ENCODE data around the gene PRSS36. TPM values are rescaled to one million over a fixed set of nuclear protein-coding genes. Genes with fewer than 3 reads are reported as not detected.

The PRSS36 gene
- total and polyA plus RNA-seq, 4 donors, result 0.09 to 2.1 (median 0.62) TPM

- H3K9ac ChIP-seq (ENCODE audit: low read depth in 1 of 2, low read length in 2 of 2), result no peak overlapping the region
- no peaks in the 10 kb centered on the region for H3K27me3 ChIP-seq (ENCODE audit: control insufficient read depth in 4 of 4, insufficient read depth in 4 of 4, low read length in 3 of 4)
- no peak overlapping the region for H3K27ac ChIP-seq (ENCODE audit: low read depth in 1 of 2, low read length in 2 of 2)
- H3K36me3 ChIP-seq (ENCODE audit: control insufficient read depth in 4 of 4, insufficient read depth in 3 of 4, low read depth in 1 of 4, low read length in 3 of 4), result no peaks in the 10 kb centered on the region
- 74% methylated on average over 4 of the region's 4 CpGs for WGBS
- peaks cover 0 to 3% (median 0%) of the 10 kb centered on the region in 4 donors for H3K9me3 ChIP-seq (ENCODE audit: control insufficient read depth in 4 of 4, low read length in 3 of 4)
- peaks cover 0 to 7% (median 3%) of the 10 kb centered on the region in 4 donors for H3K4me1 ChIP-seq (ENCODE audit: control insufficient read depth in 4 of 4, insufficient read depth in 4 of 4, low read length in 3 of 4)
- no peak overlapping the region for H3K4me3 ChIP-seq (ENCODE audit: low read depth in 1 of 3, low read length in 3 of 3)
- TF ChIP-seq GABPA (IDR thresholded peaks at IDR 0.05 in 1 of 2, conservative IDR thresholded peaks at IDR 0.05 in 1 of 2) (no peak), NR2F2 (IDR thresholded peaks at IDR 0.05) (no peak), EGR1 (IDR thresholded peaks at IDR 0.05; ENCODE audit: low read depth in 2 of 2) (no peak), RAD21 (IDR thresholded peaks at IDR 0.05) (no peak), SP1 (IDR thresholded peaks at IDR 0.05) (no peak), ATF3 (IDR thresholded peaks at IDR 0.05) (no peak), HNF4G (IDR thresholded peaks at IDR 0.05) (no peak), TAF1 (conservative IDR thresholded peaks at IDR 0.05) (no peak)
- DNase-seq (ENCODE audit: low spot score), result no peak
Measured at GRCh38 chr16:31099860-31100638, 49.8 kb downstream of the PRSS36 start.

- TF ChIP-seq CTCF (IDR thresholded peaks at IDR 0.05; ENCODE audit: low read depth, low read length, missing input control), result no peak
- peak; percentile 59 to 63 for TF ChIP-seq RAD21 (IDR thresholded peaks at IDR 0.05)
- peak; percentile 15 to 86 for TF ChIP-seq GABPA (IDR thresholded peaks at IDR 0.05 in 1 of 2, conservative IDR thresholded peaks at IDR 0.05 in 1 of 2)
- TF ChIP-seq RXRA (IDR thresholded peaks at IDR 0.05), result peak; percentile 58 to 68
- peak in 1 of 2 donors; percentile 56 for TF ChIP-seq JUND (IDR thresholded peaks at IDR 0.05)
- peak; percentile 81 for TF ChIP-seq SP1 (IDR thresholded peaks at IDR 0.05)
- peak; percentile 90 for TF ChIP-seq TAF1 (conservative IDR thresholded peaks at IDR 0.05)
- TF ChIP-seq REST (IDR thresholded peaks at IDR 0.05), result peak; percentile 92
- TF ChIP-seq EGR1 (IDR thresholded peaks at IDR 0.05; ENCODE audit: low read depth in 2 of 2), result peak in 1 of 2 donors; percentile 50
- peak; percentile 97 for TF ChIP-seq YY1 (IDR thresholded peaks at IDR 0.05)
- peak; percentile 24 for TF ChIP-seq NR2F2 (IDR thresholded peaks at IDR 0.05)
- TF ChIP-seq FOXA2 (IDR thresholded peaks at IDR 0.05), result peak; percentile 45
- TF ChIP-seq HNF4A (conservative IDR thresholded peaks at IDR 0.05), result peak; percentile 39 to 52
- peak; percentile 61 for TF ChIP-seq MAX (IDR thresholded peaks at IDR 0.05)
- TF ChIP-seq ATF3 (IDR thresholded peaks at IDR 0.05), result no peak
- peak; percentile 80 for TF ChIP-seq FOXA1 (IDR thresholded peaks at IDR 0.05)
- no peak for TF ChIP-seq HNF4G (IDR thresholded peaks at IDR 0.05)
- TF ChIP-seq ZBTB33 (IDR thresholded peaks at IDR 0.05), result peak; percentile 59
- Histone ChIP-seq H3K4me1 (ENCODE audit: control insufficient read depth in 4 of 4, insufficient read depth in 4 of 4, low read length in 3 of 4) (peaks cover 0 to 19% (median 11%) of the 10 kb centered on the region in 4 donors), H3K9ac (ENCODE audit: low read depth in 1 of 2, low read length in 2 of 2) (peak within 1 kb of the TSS; percentile 61 to 85), H3K36me3 (ENCODE audit: control insufficient read depth in 4 of 4, insufficient read depth in 3 of 4, low read depth in 1 of 4, low read length in 3 of 4) (peaks cover 0 to 13% (median 10%) of the 10 kb centered on the region in 4 donors), H3K27ac (ENCODE audit: low read depth in 1 of 2, low read length in 2 of 2) (peak within 1 kb of the TSS; percentile 91 to 96), H3K4me3 (ENCODE audit: low read depth in 1 of 3, low read length in 3 of 3) (peak within 1 kb of the TSS; percentile 89 to 93 (median 92)), H3K27me3 (ENCODE audit: control insufficient read depth in 4 of 4, insufficient read depth in 4 of 4, low read length in 3 of 4) (no peaks in the 10 kb centered on the region), H3K9me3 (ENCODE audit: control insufficient read depth in 4 of 4, low read length in 3 of 4) (no peaks in the 10 kb centered on the region)
- under 1% methylated on average over 69 of the region's 69 CpGs for WGBS
- DNase-seq (ENCODE audit: low spot score), result peak; percentile 88
Measured at GRCh38 chr16:31094424-31095120, 55.3 kb downstream of the PRSS36 start, which contains the start of gene VKORC1. TSS of gene VKORC1 (minus strand) at chr16:31094797. CDS start at chr16:31094729, 68 bp downstream.

All from liver (tissue), 9 donors.